BJ (cell line): ENCODE results near the gene SORCS1. TPM values are rescaled to one million over a fixed set of nuclear protein-coding genes. Genes with fewer than 3 reads are reported as not detected.

Source experiments
- CTCF ChIA-PET: fragments of 350-600 bp; formaldehyde crosslinking; extraction: SDS; loops from one replicate; lab custom pipeline; 2021; ENCODE audit warnings: antibody characterized with exemption, inconsistent platforms; lab: Yijun Ruan, JAX
- POLR2A ChIA-PET: fragments of 300-600 bp; sonication (Branson Sonifier 250); formaldehyde crosslinking; extraction: SDS; loops from one replicate; lab custom pipeline; 2021; ENCODE audit warnings: antibody characterized with exemption; lab: Charles Lee
- DNase-seq: peaks from one replicate; pipeline ENCODE4 v3.0.0-alpha.2; 2011; ENCODE audit warnings: low read depth
- H3K27me3 ChIP-seq: 2 replicates; pipeline ENCODE4 v1.6.0; 2011; ENCODE audit warnings: low read length; ENCODE audit not compliant: control insufficient read depth, insufficient read depth
- H3K36me3 ChIP-seq: 2 replicates; pipeline ENCODE4 v1.5.1; 2011; ENCODE audit warnings: low read length; ENCODE audit not compliant: control insufficient read depth, insufficient read depth
- H3K4me3 ChIP-seq: 2 replicates; pipeline ENCODE4 v1.5.1; 2011; ENCODE audit warnings: low read depth, mild to moderate bottlenecking, control low read depth, low read length
- polyA plus RNA-seq: library from polyadenylated mRNA; depleted of rRNA; stranded (reverse); fragments of >200 nt; gene quantifications from 2 replicates; pipeline ENCODE4 v1.2.3, GENCODE V29; 2011
- TF ChIP-seq, protein P1 (sequence below): IDR thresholded peaks from 2 replicates; pipeline ENCODE4 v1.5.1; 2011; ENCODE audit warnings: low read depth, mild to moderate bottlenecking, control low read depth, inconsistent platforms, low read length, moderate library complexity; ENCODE audit not compliant: insufficient read depth

The SORCS1 gene
- polyA plus RNA-seq, 1 experiment: 0.01 TPM

DNA sequence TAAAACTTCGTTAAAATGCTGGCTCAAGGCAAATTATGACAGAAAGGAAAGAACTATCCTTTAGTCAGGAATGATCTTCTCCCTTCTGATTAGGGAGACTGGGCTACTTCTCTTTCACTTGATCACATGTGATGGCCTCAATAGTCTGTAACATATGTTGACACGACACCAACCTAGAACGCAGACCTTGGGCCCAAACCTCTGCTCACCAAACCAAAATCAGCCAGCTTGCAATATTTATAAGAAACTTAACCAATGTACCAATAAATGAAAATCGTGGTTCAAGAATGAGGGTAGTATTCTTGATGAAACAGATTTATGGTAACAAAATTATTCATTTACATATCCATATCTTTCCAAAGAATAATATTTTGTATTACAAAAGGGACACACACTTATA is 361.6 kb downstream of the SORCS1 start:
- TF ChIP-seq, protein P1, sequence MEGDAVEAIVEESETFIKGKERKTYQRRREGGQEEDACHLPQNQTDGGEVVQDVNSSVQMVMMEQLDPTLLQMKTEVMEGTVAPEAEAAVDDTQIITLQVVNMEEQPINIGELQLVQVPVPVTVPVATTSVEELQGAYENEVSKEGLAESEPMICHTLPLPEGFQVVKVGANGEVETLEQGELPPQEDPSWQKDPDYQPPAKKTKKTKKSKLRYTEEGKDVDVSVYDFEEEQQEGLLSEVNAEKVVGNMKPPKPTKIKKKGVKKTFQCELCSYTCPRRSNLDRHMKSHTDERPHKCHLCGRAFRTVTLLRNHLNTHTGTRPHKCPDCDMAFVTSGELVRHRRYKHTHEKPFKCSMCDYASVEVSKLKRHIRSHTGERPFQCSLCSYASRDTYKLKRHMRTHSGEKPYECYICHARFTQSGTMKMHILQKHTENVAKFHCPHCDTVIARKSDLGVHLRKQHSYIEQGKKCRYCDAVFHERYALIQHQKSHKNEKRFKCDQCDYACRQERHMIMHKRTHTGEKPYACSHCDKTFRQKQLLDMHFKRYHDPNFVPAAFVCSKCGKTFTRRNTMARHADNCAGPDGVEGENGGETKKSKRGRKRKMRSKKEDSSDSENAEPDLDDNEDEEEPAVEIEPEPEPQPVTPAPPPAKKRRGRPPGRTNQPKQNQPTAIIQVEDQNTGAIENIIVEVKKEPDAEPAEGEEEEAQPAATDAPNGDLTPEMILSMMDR: no peak

GRCh38 chr10:106799776-106800175 is 364.7 kb downstream of the SORCS1 start:
- CTCF ChIA-PET: no interaction called here
- Histone ChIP-seq H3K36me3 (no peaks in the 10 kb centered on the region), H3K4me3 (no peak overlapping the region), H3K27me3 (no peaks in the 10 kb centered on the region)
- TF ChIP-seq, protein P1: no peak
- no peak for DNase-seq
- POLR2A ChIA-PET: no interaction called here

More for the DNA sequence above, 361.6 kb downstream of the SORCS1 start:
- DNase-seq: no peak
- H3K36me3 ChIP-seq: no peaks in the 10 kb centered on the region
- no peaks in the 10 kb centered on the region for H3K27me3 ChIP-seq
- no peak overlapping the region for H3K4me3 ChIP-seq
- ChIA-PET POLR2A (no interaction called here), CTCF (interaction anchor here (0.6 kb wide), 1 partner anchor 1731 kb away, joined by 3 read pairs; no protein-coding TSS in a partner anchor)

GRCh38 chr10:106795619-106796018 is 368.9 kb downstream of the SORCS1 start:
- ChIA-PET CTCF (no interaction called here), POLR2A (no interaction called here)
- no peaks in the 10 kb centered on the region for H3K27me3 ChIP-seq
- no peak overlapping the region for H3K4me3 ChIP-seq
- no peak for DNase-seq
- H3K36me3 ChIP-seq: no peaks in the 10 kb centered on the region
- TF ChIP-seq, protein P1: no peak

DNA sequence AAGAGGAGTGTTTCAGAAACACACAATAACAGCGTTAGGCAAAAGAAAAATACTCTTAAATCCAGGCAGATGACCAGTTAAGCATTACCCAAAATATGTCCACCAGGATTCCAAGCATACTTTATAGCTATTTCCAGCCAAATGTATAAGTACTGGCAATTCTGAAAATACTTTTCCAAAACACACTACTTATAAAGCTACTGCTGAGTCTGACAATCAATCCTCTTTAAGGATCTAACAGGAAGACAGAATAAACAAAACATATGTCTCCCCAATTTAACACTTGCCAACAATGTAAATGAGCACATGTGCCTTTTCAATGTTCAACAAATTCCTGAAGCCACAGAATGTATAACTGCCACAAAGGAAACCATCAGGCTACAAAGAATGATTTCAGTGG is 370.9 kb downstream of the SORCS1 start:
- no peak for DNase-seq
- TF ChIP-seq, protein P1: no peak
- no peak overlapping the region for H3K4me3 ChIP-seq
- H3K27me3 ChIP-seq: no peaks in the 10 kb centered on the region
- ChIA-PET POLR2A (no interaction called here), CTCF (no interaction called here)
- H3K36me3 ChIP-seq: no peaks in the 10 kb centered on the region

DNA sequence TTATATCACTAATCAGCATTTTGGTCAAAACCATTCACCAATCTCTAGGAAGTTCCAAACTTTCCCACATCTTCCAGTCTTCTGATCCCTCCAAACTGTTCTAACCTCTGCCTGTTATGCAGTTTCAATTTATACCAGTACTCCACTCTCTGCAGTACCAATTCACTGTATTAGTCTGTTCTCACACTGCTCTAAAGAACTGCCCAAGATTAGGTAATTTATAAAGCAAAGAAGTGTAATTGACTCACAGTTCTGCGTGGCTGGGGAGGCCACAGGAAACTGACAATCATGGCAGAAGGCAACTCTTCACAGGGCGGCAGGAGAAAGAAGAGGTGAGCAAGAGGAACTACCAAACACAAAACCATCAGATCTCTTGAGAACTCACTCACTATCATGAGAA is 374.9 kb downstream of the SORCS1 start:
- no peak for DNase-seq
- CTCF ChIA-PET: no interaction called here
- POLR2A ChIA-PET: no interaction called here
- no peaks in the 10 kb centered on the region for H3K36me3 ChIP-seq
- no peaks in the 10 kb centered on the region for H3K27me3 ChIP-seq
- H3K4me3 ChIP-seq: no peak overlapping the region
- TF ChIP-seq, protein P1: no peak
